ENCODE results near the gene HTR2C. TPM values are rescaled to one million over a fixed set of nuclear protein-coding genes. Genes with fewer than 3 reads are reported as not detected.

HTR2C gene
- polyA plus RNA-seq, 1 donor from 2014 or later, result 8.6 TPM

DNA sequence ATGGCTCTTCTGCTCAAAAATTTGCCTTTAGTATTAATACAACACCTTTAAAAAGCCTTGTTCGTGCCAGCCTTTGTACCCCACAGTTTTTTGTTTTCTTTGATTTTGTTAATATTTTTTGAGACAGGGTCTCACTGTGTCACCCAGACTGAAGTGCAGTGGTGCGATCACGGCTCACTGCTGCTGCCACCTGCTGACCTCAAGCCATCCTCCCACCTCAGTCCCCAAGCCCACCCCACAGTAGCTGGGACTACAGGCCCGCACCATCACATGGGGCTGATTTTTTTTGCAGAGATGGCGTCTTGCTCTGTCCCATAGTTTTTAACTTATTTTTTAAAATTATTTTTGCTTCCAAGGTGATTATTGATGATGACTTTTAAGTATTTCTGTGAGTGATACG is 134.0 kb downstream of the HTR2C start:
- Histone ChIP-seq H2AFZ (ENCODE audit: low read depth, low read length) (no peak overlapping the region), H3K9ac (ENCODE audit: low read length) (no peak overlapping the region), H3K4me3 (ENCODE audit: low read length) (no peak overlapping the region), H3K4me2 (ENCODE audit: low read length) (no peak overlapping the region), H3K9me2 (ENCODE audit: insufficient read depth, low read length) (no peaks in the 10 kb centered on the region), H4K20me1 (ENCODE audit: insufficient read depth) (no peaks in the 10 kb centered on the region), H3K27me3 (ENCODE audit: insufficient read depth, low read depth, low read length) (no peaks in the 10 kb centered on the region), H3F3A (ENCODE audit: insufficient read depth, low read length, poor library complexity, severe bottlenecking) (no peaks in the 10 kb centered on the region), H3K79me2 (replicated peaks; ENCODE audit: insufficient read depth, low read length) (no peaks in the 10 kb centered on the region), H3K27ac (ENCODE audit: low read length) (no peak overlapping the region), H3K9me3 (ENCODE audit: low read length) (no peaks in the 10 kb centered on the region), H3K36me3 (ENCODE audit: insufficient read depth, low read length) (no peaks in the 10 kb centered on the region)
- TF ChIP-seq REST (IDR thresholded peaks at IDR 0.05; ENCODE audit: borderline replicate concordance) (no peak), CTCF (IDR thresholded peaks at IDR 0.05; ENCODE audit: poor library complexity, severe bottlenecking) (peak; percentile 17)

- H3K79me2 ChIP-seq (replicated peaks; ENCODE audit: insufficient read depth, low read length), result no peaks in the 10 kb centered on the region
- H3K9me3 ChIP-seq (ENCODE audit: low read length), result no peaks in the 10 kb centered on the region
- H3K36me3 ChIP-seq (ENCODE audit: insufficient read depth, low read length), result no peaks in the 10 kb centered on the region
- TF ChIP-seq EP300 (conservative IDR thresholded peaks at IDR 0.05; ENCODE audit: poor library complexity, severe bottlenecking) (no peak), MXI1 (conservative IDR thresholded peaks at IDR 0.05; ENCODE audit: poor library complexity, severe bottlenecking) (no peak), RAD21 (conservative IDR thresholded peaks at IDR 0.05) (no peak), REST (IDR thresholded peaks at IDR 0.05; ENCODE audit: borderline replicate concordance) (no peak), EZH2 (IDR thresholded peaks at IDR 0.05; ENCODE audit: borderline replicate concordance, insufficient read depth, low read length, poor library complexity, severe bottlenecking) (no peak), CTCF (IDR thresholded peaks at IDR 0.05; ENCODE audit: poor library complexity, severe bottlenecking) (no peak), SMC3 (conservative IDR thresholded peaks at IDR 0.05; ENCODE audit: poor library complexity) (no peak), POLR2AphosphoS5 (IDR thresholded peaks at IDR 0.05) (no peak), TAF1 (IDR thresholded peaks at IDR 0.05; ENCODE audit: low read depth) (no peak)
- no peak overlapping the region for H2AFZ ChIP-seq (ENCODE audit: low read depth, low read length)
- H3K4me2 ChIP-seq (ENCODE audit: low read length), result no peak overlapping the region
- H3K9me2 ChIP-seq (ENCODE audit: insufficient read depth, low read length), result no peaks in the 10 kb centered on the region
- H3K4me3 ChIP-seq (ENCODE audit: low read length), result no peak overlapping the region
- H4K20me1 ChIP-seq (ENCODE audit: insufficient read depth), result no peaks in the 10 kb centered on the region
- no peak overlapping the region for H3K9ac ChIP-seq (ENCODE audit: low read length)
- no peaks in the 10 kb centered on the region for H3F3A ChIP-seq (ENCODE audit: insufficient read depth, low read length, poor library complexity, severe bottlenecking)
- H3K27ac ChIP-seq (ENCODE audit: low read length), result no peak overlapping the region
- H3K27me3 ChIP-seq (ENCODE audit: insufficient read depth, low read depth, low read length), result no peaks in the 10 kb centered on the region
These were observed 182.7 kb downstream of the HTR2C start for GRCh38 chrX:114766541-114766940.

Measured in neural cell (in vitro differentiated cells).